Transverse colon (tissue), 4 donors: ENCODE results near the gene BAZ2B. TPM values are rescaled to one million over a fixed set of nuclear protein-coding genes. Genes with fewer than 3 reads are reported as not detected.

Experiments
- DNase-seq: peaks from one replicate; pipeline ENCODE4 v3.0.0-alpha.2; 2019
- H3K27ac ChIP-seq, 4 donors: fragments of 200-600 bp; sonication (generic); 2 replicates each; pipeline ENCODE4 v1.5.1; 2016 to 2018; ENCODE audit warnings: inconsistent platforms in 4 of 4
- H3K27me3 ChIP-seq: fragments of 200-600 bp; sonication (generic); 2 replicates; pipeline ENCODE4 v1.5.1; 2017; ENCODE audit warnings: inconsistent platforms
- H3K36me3 ChIP-seq, 4 donors: fragments of 200-600 bp; sonication (generic); 2 replicates each; pipeline ENCODE4 v1.5.1; 2017 to 2019; ENCODE audit warnings: inconsistent platforms in 4 of 4
- H3K4me1 ChIP-seq, 4 donors: fragments of 200-600 bp; sonication (generic); 2 replicates each; pipeline ENCODE4 v1.5.1; 2017 to 2020; ENCODE audit warnings: inconsistent platforms in 4 of 4
- H3K4me3 ChIP-seq, 4 donors: fragments of 200-600 bp; sonication (generic); 1 replicate in 1 of 4; 2 replicates in 3 of 4; pipeline versions ENCODE4 v1.5.1 to v1.6.1; 2017 to 2019; ENCODE audit warnings: inconsistent platforms in 4 of 4
- H3K9me3 ChIP-seq, 2 donors: fragments of 200-600 bp; sonication (generic); 2 replicates each; pipeline ENCODE4 v1.5.1; 2017 to 2019; ENCODE audit warnings: inconsistent platforms in 2 of 2
- EP300 ChIP-seq: sonication (generic); formaldehyde crosslinking; IDR thresholded peaks from one replicate; pipeline ENCODE4 v1.6.1; 2017; ENCODE audit warnings: antibody characterized with exemption, low read depth
- POLR2A ChIP-seq: fragments of 450-650 bp; IDR thresholded peaks from one replicate; pipeline ENCODE4 v1.6.1; 2016; ENCODE audit warnings: antibody characterized with exemption, mild to moderate bottlenecking, moderate library complexity
- POLR2AphosphoS5 ChIP-seq, 3 donors: sonication (generic); formaldehyde crosslinking; IDR thresholded peaks; one replicate each; pipeline ENCODE4 v1.6.1; 2016; ENCODE audit warnings: antibody characterized with exemption in 3 of 3
- WGBS, 2 donors: methylation state at CpG; one replicate each; pipeline ENCODE4 v1.1.5; 2018; ENCODE audit warnings: low coverage in 1 of 2; 5-methylcytosine and 5-hydroxymethylcytosine counted together
- in situ Hi-C, 4 donors: fragments of 200-750 bp; cut with MboI; loops; one replicate each; pipeline versions ENCODE4 v1.15.0 to v1.15.1; 2017; ENCODE audit warnings: low sequenced_read_pairs in 3 of 4, low pct_ligation_motif_present in 1 of 4, low pct_unique_long_range_greater_than_20kb in 1 of 4
- intact Hi-C: fragments of 100-400 bp; cut with DNase I; formaldehyde crosslinking; loops from one replicate; pipeline ENCODE4 v1.15.1; 2023; ENCODE audit warnings: low total_unique reads
- total RNA-seq, 4 donors: library from RNA; depleted of rRNA; stranded (reverse); fragments of >200 nt; gene quantifications; one replicate each; pipeline ENCODE4 v1.1.0, GENCODE V29; 2016
- TF ChIP-seq, protein P1 (sequence below), 5 experiments: fragments of 200-600 bp in 3 of 5; fragments of 450-650 bp in 2 of 5; sonication (generic) in 3 of 5; IDR thresholded peaks; 1 replicate in 2 of 5; 2 replicates in 3 of 5; pipeline ENCODE4 v1.5.1; 2016 to 2017; ENCODE audit warnings: antibody characterized with exemption in 5 of 5, inconsistent platforms in 3 of 5, mild to moderate bottlenecking in 2 of 5, moderate library complexity in 1 of 5

The BAZ2B gene
- total RNA-seq, 4 donors from 2014 or later = 42.3 to 104 (median 81.3) TPM

DNA sequence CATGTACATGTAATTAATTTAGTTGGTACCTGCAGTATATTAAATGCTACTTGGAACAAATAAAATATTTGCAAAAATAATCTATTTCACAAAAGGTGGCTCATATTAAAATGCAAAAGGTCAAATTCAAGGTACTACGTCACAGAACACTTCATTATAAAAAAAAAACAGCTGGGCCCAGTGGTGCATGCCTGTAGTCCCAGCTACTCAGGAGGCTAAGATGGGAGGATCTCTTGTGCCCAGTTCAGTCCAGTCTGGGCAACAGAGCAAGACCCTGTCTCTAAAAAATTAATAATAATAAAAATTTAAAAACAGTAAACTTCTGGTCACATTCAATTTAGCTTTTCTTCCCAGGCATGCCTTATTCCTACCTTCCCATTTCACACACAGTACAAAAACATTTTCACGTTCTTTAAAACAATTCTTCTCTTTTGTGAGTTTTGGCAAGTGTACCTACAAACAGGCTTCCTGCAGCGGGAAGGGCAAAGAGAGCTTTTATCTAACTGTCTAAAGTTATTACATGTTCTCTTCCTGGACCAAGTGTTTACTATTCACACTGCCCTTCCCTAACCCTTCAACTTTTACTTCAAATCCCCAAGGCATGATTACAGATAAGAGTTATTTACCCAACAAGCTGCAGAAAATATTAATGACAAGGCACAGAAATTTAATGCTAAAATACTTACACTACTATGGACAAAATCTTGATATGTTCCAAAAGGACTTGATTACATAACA, 10.7 kb downstream of the BAZ2B start:
- in situ Hi-C loops = no loop called here
- H3K27ac ChIP-seq = peak overlapping the region; percentile 76 to 83 (median 80)
- TF ChIP-seq POLR2A = no peak
- TF ChIP-seq, protein P1, sequence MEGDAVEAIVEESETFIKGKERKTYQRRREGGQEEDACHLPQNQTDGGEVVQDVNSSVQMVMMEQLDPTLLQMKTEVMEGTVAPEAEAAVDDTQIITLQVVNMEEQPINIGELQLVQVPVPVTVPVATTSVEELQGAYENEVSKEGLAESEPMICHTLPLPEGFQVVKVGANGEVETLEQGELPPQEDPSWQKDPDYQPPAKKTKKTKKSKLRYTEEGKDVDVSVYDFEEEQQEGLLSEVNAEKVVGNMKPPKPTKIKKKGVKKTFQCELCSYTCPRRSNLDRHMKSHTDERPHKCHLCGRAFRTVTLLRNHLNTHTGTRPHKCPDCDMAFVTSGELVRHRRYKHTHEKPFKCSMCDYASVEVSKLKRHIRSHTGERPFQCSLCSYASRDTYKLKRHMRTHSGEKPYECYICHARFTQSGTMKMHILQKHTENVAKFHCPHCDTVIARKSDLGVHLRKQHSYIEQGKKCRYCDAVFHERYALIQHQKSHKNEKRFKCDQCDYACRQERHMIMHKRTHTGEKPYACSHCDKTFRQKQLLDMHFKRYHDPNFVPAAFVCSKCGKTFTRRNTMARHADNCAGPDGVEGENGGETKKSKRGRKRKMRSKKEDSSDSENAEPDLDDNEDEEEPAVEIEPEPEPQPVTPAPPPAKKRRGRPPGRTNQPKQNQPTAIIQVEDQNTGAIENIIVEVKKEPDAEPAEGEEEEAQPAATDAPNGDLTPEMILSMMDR (IDR thresholded peaks at IDR 0.05) = no peak
- no peak for TF ChIP-seq EP300
- peak in 1 of 3 donors; percentile 46 for TF ChIP-seq POLR2AphosphoS5 (IDR thresholded peaks at IDR 0.05)
- H3K4me3 ChIP-seq = no peak overlapping the region
- DNase-seq = no peak
- H3K4me1 ChIP-seq = peaks cover 25 to 75% (median 50%) of the 10 kb centered on the region in 4 donors
- no peaks in the 10 kb centered on the region for H3K9me3 ChIP-seq
- no peaks in the 10 kb centered on the region for H3K27me3 ChIP-seq
- H3K36me3 ChIP-seq = no peaks in the 10 kb centered on the region
- 4 to 29% methylated on average over 3 of the region's 3 CpGs for WGBS, 2 donors
- intact Hi-C loops = no loop called here

DNA sequence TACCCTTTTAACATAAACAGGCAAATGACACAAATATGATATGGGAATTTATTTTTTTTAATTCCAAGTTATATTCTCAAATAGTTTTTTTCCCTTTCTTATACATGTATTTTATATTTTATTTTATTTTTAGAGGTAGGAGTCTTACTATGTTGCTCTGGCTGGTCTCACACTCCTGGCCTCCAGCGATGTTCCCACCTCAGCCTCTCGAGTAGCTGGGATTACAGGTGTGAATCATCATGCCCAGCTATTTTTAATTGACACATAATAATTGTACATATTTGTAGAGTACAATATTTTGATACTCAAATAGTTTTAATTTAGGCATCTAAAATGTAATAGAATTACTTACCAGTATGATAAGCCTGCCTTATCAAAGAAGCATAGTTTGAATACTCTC, 12.2 kb downstream of the BAZ2B start:
- no peak overlapping the region for H3K27ac ChIP-seq
- no peaks in the 10 kb centered on the region for H3K36me3 ChIP-seq
- 92 to 95% methylated on average over 2 of the region's 2 CpGs for WGBS, 2 donors
- TF ChIP-seq, protein P1 (IDR thresholded peaks at IDR 0.05) = no peak
- TF ChIP-seq EP300 = no peak
- TF ChIP-seq POLR2AphosphoS5 (IDR thresholded peaks at IDR 0.05) = no peak
- TF ChIP-seq POLR2A = no peak
- H3K4me3 ChIP-seq = no peak overlapping the region
- H3K27me3 ChIP-seq = no peaks in the 10 kb centered on the region
- H3K4me1 ChIP-seq = peaks cover 14 to 64% (median 39%) of the 10 kb centered on the region in 4 donors
- no peak for DNase-seq
- intact Hi-C loops = no loop called here
- in situ Hi-C loops = no loop called here
- H3K9me3 ChIP-seq = no peaks in the 10 kb centered on the region

DNA sequence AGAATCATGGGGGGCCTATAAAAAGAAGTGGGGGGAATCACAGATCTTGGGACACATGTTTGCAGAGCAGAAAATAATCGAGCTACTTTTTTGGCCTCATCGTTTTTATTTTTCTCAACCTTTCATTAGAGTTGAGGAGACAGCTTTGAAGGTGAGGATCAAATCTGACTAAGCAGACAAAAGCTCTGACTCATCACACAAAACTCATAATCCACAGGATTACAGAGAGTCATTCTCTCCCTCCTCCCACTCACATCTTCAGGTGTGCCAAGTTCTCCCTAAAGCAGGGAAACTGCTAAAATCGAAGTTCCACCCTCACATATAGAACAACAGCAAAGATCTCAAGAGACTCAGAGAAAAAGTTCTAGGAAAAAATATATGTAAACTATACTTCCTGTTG, 15.6 kb downstream of the BAZ2B start:
- peak overlapping the region in 2 of 4 donors; percentile 3 to 10 for H3K27ac ChIP-seq

DNA sequence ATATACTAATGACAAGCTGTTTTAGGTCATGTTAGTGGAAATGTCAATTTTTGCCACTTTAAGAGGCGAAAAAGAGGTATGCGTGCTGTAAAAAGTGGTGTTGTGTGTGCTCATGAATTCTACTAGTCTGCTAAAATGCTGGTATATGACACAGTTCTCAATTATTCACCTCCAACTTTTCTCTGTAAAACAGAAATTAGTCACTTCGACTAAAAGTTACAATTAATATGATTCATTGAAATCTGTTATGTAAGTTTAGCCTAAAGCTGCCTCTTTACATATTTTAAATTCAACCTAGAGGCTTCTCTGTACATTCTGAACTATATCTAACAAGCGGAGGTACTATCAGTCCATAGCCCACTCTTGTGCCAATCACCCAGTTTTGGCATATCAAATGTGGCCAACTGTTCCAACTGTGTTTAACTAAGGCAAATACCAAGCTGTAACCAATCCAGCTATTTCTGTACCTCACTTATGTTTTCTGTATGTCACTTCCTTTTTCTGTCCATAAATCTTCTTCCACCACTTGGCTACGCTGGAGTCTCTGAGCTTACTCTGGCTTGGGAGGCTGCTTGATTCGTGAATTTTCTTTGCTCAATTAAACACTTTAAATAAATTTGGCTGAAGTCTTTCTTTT, 20.8 kb downstream of the BAZ2B start:
- Histone ChIP-seq H3K27me3 (no peaks in the 10 kb centered on the region), H3K36me3 (no peaks in the 10 kb centered on the region), H3K4me3 (no peak overlapping the region), H3K4me1 (peaks cover 0 to 20% (median 5%) of the 10 kb centered on the region in 4 donors), H3K9me3 (no peaks in the 10 kb centered on the region), H3K27ac (no peak overlapping the region)
- no peak for TF ChIP-seq POLR2AphosphoS5 (IDR thresholded peaks at IDR 0.05)
- DNase-seq = no peak
- intact Hi-C loops = no loop called here
- in situ Hi-C loops = no loop called here
- WGBS, 2 donors = 44 to 62% methylated on average over 4 to 6 of the region's 6 CpGs

More for the DNA sequence above, 15.6 kb downstream of the BAZ2B start:
- no peaks in the 10 kb centered on the region for H3K27me3 ChIP-seq
- TF ChIP-seq, protein P1 (IDR thresholded peaks at IDR 0.05) = no peak
- no peak for TF ChIP-seq POLR2A
- no peaks in the 10 kb centered on the region for H3K9me3 ChIP-seq
- 52 to 63% methylated on average over 3 of the region's 3 CpGs for WGBS, 2 donors
- DNase-seq = no peak
- H3K4me3 ChIP-seq = no peak overlapping the region
- H3K36me3 ChIP-seq = no peaks in the 10 kb centered on the region
- H3K4me1 ChIP-seq = peaks cover 7 to 39% (median 22%) of the 10 kb centered on the region in 4 donors
- in situ Hi-C loops (no loop called here), intact Hi-C loops (no loop called here)
